ENCODE results near the gene TMEM87B.
"Not testable (repeated sequence)": the region's sequence is repeated elsewhere in the genome, so short reads cannot be mapped to it uniquely, and the experiment has no call there.

The TMEM87B gene

GRCh38 chr2:112033600-112033999, 21.5 kb upstream of the TMEM87B start:
- DNase-seq = peak; percentile 90 to 97 (median 92)

- DNase-seq = no peak
These were observed 20.1 kb upstream of the TMEM87B start for GRCh38 chr2:112034924-112035323.

- DNase-seq = no peak
These were observed 19.3 kb upstream of the TMEM87B start for GRCh38 chr2:112035786-112036185.

- DNase-seq = not testable (repeated sequence)
These were observed 15.5 kb upstream of the TMEM87B start for GRCh38 chr2:112039556-112039955.

- DNase-seq = not testable (repeated sequence)
These were observed 15.0 kb upstream of the TMEM87B start for GRCh38 chr2:112040066-112040465.

- DNase-seq = not testable (repeated sequence)
These were observed 13.6 kb upstream of the TMEM87B start for GRCh38 chr2:112041460-112041859.

- DNase-seq = no peak
These were observed 9.5 kb upstream of the TMEM87B start for GRCh38 chr2:112045446-112046014.

GRCh38 chr2:112046231-112046630, 8.8 kb upstream of the TMEM87B start:
- peak in 2 of 4 experiments; percentile 78 to 80 for DNase-seq

- DNase-seq = no peak
These were observed 7.4 kb upstream of the TMEM87B start for GRCh38 chr2:112047537-112048235.

- no peak for DNase-seq
These were observed 6.9 kb upstream of the TMEM87B start for GRCh38 chr2:112048236-112048592.

- peak; percentile 61 to 83 (median 76) for DNase-seq
These were observed 6.2 kb upstream of the TMEM87B start for GRCh38 chr2:112048887-112049286.

GRCh38 chr2:112050316-112050715, 4.8 kb upstream of the TMEM87B start:
- no peak for DNase-seq

- peak; percentile 97 to 99 (median 98) for DNase-seq
These were observed 887 bp upstream of the TMEM87B start for GRCh38 chr2:112053917-112054846.

- peak; percentile 83 to 94 (median 89) for DNase-seq
These were observed 909 bp downstream of the TMEM87B start for GRCh38 chr2:112055730-112056625.

- no peak for DNase-seq
These were observed 1.5 kb downstream of the TMEM87B start for GRCh38 chr2:112056626-112056987.

GRCh38 chr2:112059671-112060070, 4.6 kb downstream of the TMEM87B start:
- no peak for DNase-seq

GRCh38 chr2:112061299-112061698, 6.2 kb downstream of the TMEM87B start:
- DNase-seq = no peak

GRCh38 chr2:112061840-112062239, 6.8 kb downstream of the TMEM87B start:
- DNase-seq = no peak

GRCh38 chr2:112062894-112063293, 7.8 kb downstream of the TMEM87B start:
- DNase-seq = no peak

- DNase-seq = no peak
These were observed 10.4 kb downstream of the TMEM87B start for GRCh38 chr2:112065486-112065885.

- no peak for DNase-seq
These were observed 10.9 kb downstream of the TMEM87B start for GRCh38 chr2:112065966-112066365.

- DNase-seq = not testable (repeated sequence)
These were observed 14.7 kb downstream of the TMEM87B start for GRCh38 chr2:112069794-112070193.
